ENCODE measurements around the gene PHF21A. TPM values are rescaled to one million over a fixed set of nuclear protein-coding genes. Genes with fewer than 3 reads are reported as not detected.
A peak's percentile ranks its signal among the peaks of the same experiment; 100 is the strongest.

The PHF21A gene
- total and polyA plus RNA-seq, 10 of the 15 experiments (the other 5 are each of a cell fraction or from before 2014, with no cell fraction given) = 2.6 to 37.2 (median 16.0) TPM

- TF ChIP-seq ZBTB11 (CRISPR knock-in tag; IDR thresholded peaks at IDR 0.05) = no peak
- TF ChIP-seq PML (IDR thresholded peaks at IDR 0.05; ENCODE audit: low read length) = no peak
- TF ChIP-seq POLR2AphosphoS5 (IDR thresholded peaks at IDR 0.05; ENCODE audit: low read length) = no peak
- TF ChIP-seq ZNF592 (IDR thresholded peaks at IDR 0.05) = no peak
- TF ChIP-seq NBN (IDR thresholded peaks at IDR 0.05) = 0 out of 2 replicates have a peak, but pooled peaks have one; percentile 30
- no peak for TF ChIP-seq CBFB (IDR thresholded peaks at IDR 0.05; ENCODE audit: low read depth)
- TF ChIP-seq KAT2A (conservative IDR thresholded peaks at IDR 0.05; ENCODE audit: control insufficient read depth, low read depth, low read length) = no peak
- TF ChIP-seq SPI1 (IDR thresholded peaks at IDR 0.05; ENCODE audit: borderline replicate concordance, insufficient read depth, low read depth, low read length) = no peak
- TF ChIP-seq YY1 (IDR thresholded peaks at IDR 0.05; ENCODE audit: low read depth, low read length) = peak; percentile 81
- peak; percentile 48; the same call in 1 of the 2 replicates for TF ChIP-seq RB1 (IDR thresholded peaks at IDR 0.05; ENCODE audit: borderline replicate concordance)
Measured at GRCh38 chr11:45964911-45965389, 156.3 kb downstream of the PHF21A start (continued).

Data from GM12878 (cell line).